Upper lobe of left lung (tissue), 4 donors: ENCODE results near the gene KLF13.

Experiments
- CTCF ChIP-seq, 6 experiments: fragments of 450-650 bp in 4 of 6; fragments of 200-600 bp in 2 of 6; sonication (generic) in 2 of 6; IDR thresholded peaks; one replicate each; pipeline ENCODE4 v1.5.1; 2016 to 2019; ENCODE audit warnings: antibody characterized with exemption in 6 of 6
- POLR2A ChIP-seq, 4 donors: fragments of 450-650 bp; IDR thresholded peaks; one replicate each; pipeline ENCODE4 v1.5.1; 2016 to 2017; ENCODE audit warnings: antibody characterized with exemption in 4 of 4, mild to moderate bottlenecking in 2 of 4

- peak in 1 of 4 donors; percentile 48 for TF ChIP-seq POLR2A (IDR thresholded peaks at IDR 0.05)
- peak in 1 of 6 experiments; percentile 0 for TF ChIP-seq CTCF (IDR thresholded peaks at IDR 0.05)
These were observed 1.9 kb downstream of the KLF13 start for GRCh38 chr15:31328428-31328968.
